Measurements from ENCODE around the gene TMEM30B. TPM values are rescaled to one million over a fixed set of nuclear protein-coding genes. Genes with fewer than 3 reads are reported as not detected.

The TMEM30B gene
- total and polyA plus RNA-seq, 2 of the 13 experiments (the other 11 are each of a cell fraction or from before 2014, with no cell fraction given), result not detected

- TF ChIP-seq ZNF577 (CRISPR knock-in tag; IDR thresholded peaks at IDR 0.05; ENCODE audit: borderline replicate concordance, low read depth) (no peak), JARID2 (CRISPR knock-in tag; IDR thresholded peaks at IDR 0.05; ENCODE audit: insufficient replicate concordance) (no peak), SOX6 (IDR thresholded peaks at IDR 0.05) (no peak), SOX6 (CRISPR knock-in tag; IDR thresholded peaks at IDR 0.05) (0 out of 2 replicates have a peak, but pooled peaks have one; percentile 16), ZNF501 (CRISPR knock-in tag; IDR thresholded peaks at IDR 0.05) (peak; percentile 48; the same call in 1 of the 2 replicates), ZNF234 (CRISPR knock-in tag; conservative IDR thresholded peaks at IDR 0.05) (no peak), NONO (IDR thresholded peaks at IDR 0.05) (no peak), NONO (CRISPR knock-in tag; conservative IDR thresholded peaks at IDR 0.05) (0 out of 2 replicates have a peak, but pooled peaks have one; percentile 39), KLF15 (CRISPR knock-in tag; IDR thresholded peaks at IDR 0.05; ENCODE audit: borderline replicate concordance) (no peak), KDM2A (CRISPR knock-in tag; IDR thresholded peaks at IDR 0.05; ENCODE audit: borderline replicate concordance, low read depth) (no peak), ARID3A (IDR thresholded peaks at IDR 0.05; ENCODE audit: low read depth, low read length) (peak; percentile 81), ZFP90 (CRISPR knock-in tag; IDR thresholded peaks at IDR 0.05; ENCODE audit: borderline replicate concordance) (no peak), RFX5 (IDR thresholded peaks at IDR 0.05; ENCODE audit: low read depth, low read length) (no peak), GATA4 (IDR thresholded peaks at IDR 0.05; ENCODE audit: borderline replicate concordance, low read depth) (no peak), ZNF878 (CRISPR knock-in tag; IDR thresholded peaks at IDR 0.05) (no peak), ZFX (CRISPR knock-in tag; IDR thresholded peaks at IDR 0.05; ENCODE audit: low read depth) (no peak), MIXL1 (CRISPR knock-in tag; IDR thresholded peaks at IDR 0.05) (peak; percentile 96), ZMYM3 (CRISPR knock-in tag; IDR thresholded peaks at IDR 0.05) (0 out of 2 replicates have a peak, but pooled peaks have one; percentile 29), HNRNPUL1 (IDR thresholded peaks at IDR 0.05; ENCODE audit: low read depth, low read length) (no peak), ZNF7 (CRISPR knock-in tag; IDR thresholded peaks at IDR 0.05) (no peak), TP53 (CRISPR knock-in tag; conservative IDR thresholded peaks at IDR 0.05) (no peak), NCOA1 (CRISPR knock-in tag; IDR thresholded peaks at IDR 0.05) (no peak), ZNF792 (CRISPR knock-in tag; IDR thresholded peaks at IDR 0.05) (0 out of 2 replicates have a peak, but pooled peaks have one; percentile 32), ATF4 (CRISPR knock-in tag; IDR thresholded peaks at IDR 0.05) (0 out of 4 replicates have a peak, but pooled peaks of 1 of the 2 experiments have one; percentile 35), LBX2 (CRISPR knock-in tag; IDR thresholded peaks at IDR 0.05; ENCODE audit: borderline replicate concordance) (no peak), ZNF513 (CRISPR knock-in tag; conservative IDR thresholded peaks at IDR 0.05) (no peak), SOX5 (CRISPR knock-in tag; IDR thresholded peaks at IDR 0.05; ENCODE audit: borderline replicate concordance) (no peak), U2AF2 (IDR thresholded peaks at IDR 0.05; ENCODE audit: low read depth, low read length) (no peak)
Measured at GRCh38 chr14:61269321-61270083, 11.6 kb downstream of the TMEM30B start (continued).

Data from HepG2 (cell line).